ENCODE results near the gene DNAH5. TPM values are rescaled to one million over a fixed set of nuclear protein-coding genes. Genes with fewer than 3 reads are reported as not detected.

DNAH5 gene
- total RNA-seq, 1 experiment from 2014 or later, result 0.63 TPM

DNA sequence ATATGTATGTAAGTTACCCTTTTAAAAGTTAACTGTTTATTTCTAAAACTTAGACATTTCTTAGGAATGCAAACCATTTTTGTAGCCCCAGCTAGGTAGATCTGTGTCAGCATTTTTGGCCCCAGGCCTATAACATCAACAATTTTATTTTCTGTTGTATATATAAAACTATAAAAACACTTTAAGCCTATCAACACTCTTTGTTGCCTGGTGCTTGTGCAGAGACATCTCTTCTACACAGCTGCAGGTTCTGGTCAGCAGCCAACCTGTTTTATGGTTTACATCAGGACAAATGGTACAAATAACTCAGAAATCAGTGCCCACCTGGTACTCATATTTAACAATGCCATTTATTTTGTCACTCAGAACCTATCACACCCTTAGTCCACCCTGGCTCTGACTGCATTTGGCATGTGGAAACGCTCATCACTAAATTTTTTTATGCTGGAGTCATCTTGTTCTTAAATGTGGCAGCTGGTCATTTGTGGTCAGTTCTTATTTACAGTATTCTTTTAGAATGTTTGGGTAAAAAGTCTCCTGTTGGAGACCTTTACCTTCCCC is 173.4 kb downstream of the DNAH5 start:
- Histone ChIP-seq H3K4me1 (replicated peaks) (no peaks in the 10 kb centered on the region), H3K36me3 (no peaks in the 10 kb centered on the region), H3K27ac (no peak overlapping the region)

DNA sequence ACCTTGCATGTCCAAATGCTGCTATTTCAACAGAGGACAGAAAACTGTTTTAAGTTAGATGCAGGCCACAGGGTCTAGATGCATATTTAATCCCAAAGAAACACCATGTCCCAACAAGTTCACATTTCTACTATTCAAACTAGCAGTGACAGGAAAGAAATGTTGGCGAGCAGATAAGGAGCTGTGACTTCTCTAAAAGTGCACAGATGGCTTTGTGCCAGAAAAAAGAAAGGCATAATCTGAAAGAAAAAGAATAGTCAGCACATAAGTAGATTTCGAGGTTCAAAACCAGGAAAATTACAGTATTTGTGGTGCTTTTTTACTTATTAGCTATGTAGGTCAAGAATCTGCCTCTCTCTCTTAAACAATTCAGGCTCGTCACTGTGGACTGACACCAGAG is 178.3 kb downstream of the DNAH5 start:
- Histone ChIP-seq H3K4me1 (replicated peaks) (no peaks in the 10 kb centered on the region), H3K27me3 (replicated peaks) (no peaks in the 10 kb centered on the region), H3K36me3 (no peaks in the 10 kb centered on the region), H3K27ac (no peak overlapping the region), H3K9me3 (replicated peaks) (no peaks in the 10 kb centered on the region), H3K4me3 (no peak overlapping the region)
- no peak for DNase-seq (ENCODE audit: low read depth in 1 of 2, low spot score in 2 of 2)

More for the DNA sequence above, 173.4 kb downstream of the DNAH5 start:
- Histone ChIP-seq H3K9me3 (replicated peaks) (no peaks in the 10 kb centered on the region), H3K4me3 (no peak overlapping the region), H3K27me3 (replicated peaks) (no peaks in the 10 kb centered on the region)
- no peak for DNase-seq (ENCODE audit: low read depth in 1 of 2, low spot score in 2 of 2)

DNA sequence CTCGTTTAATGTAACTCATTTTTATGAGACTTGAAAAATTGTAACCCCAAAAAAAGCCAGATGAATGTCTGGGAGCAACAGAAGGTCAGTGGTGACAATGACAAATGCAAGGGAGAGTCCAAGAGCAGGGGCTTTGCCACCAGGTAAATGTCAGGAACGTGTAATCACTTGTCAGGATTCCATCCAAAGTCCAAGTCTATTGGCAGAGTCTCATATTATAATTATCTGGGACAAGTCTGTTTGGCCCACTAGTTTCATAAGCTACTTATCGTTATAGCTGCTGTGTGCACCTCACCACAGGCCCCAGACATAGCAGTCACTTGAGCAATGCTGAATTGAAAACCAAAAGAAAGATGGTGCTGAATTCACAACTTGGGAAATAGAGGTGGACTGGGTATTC is 180.8 kb downstream of the DNAH5 start:
- no peak overlapping the region for H3K27ac ChIP-seq
- no peak for DNase-seq (ENCODE audit: low read depth in 1 of 2, low spot score in 2 of 2)

DNA sequence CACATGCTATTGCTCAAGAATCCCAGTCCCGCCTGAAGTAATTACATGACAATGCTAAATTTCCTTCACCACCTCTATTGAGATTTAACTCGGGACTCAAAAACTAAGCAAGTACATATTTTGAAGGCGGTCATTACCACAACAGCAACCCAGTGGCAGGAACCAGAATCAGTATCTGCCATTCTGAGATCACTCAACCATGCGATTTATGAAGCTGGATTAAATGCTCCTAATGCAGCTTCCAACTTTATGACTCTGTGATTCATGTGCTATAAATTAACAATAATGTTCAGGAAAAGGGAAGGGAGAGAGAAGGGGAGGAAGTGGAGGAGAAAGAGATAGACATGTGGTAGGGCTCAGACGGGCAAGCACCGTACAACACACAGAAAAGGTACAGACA is 194.7 kb downstream of the DNAH5 start:
- H3K4me1 ChIP-seq (replicated peaks), result no peaks in the 10 kb centered on the region

More for the DNA sequence above, 180.8 kb downstream of the DNAH5 start:
- H3K9me3 ChIP-seq (replicated peaks), result no peaks in the 10 kb centered on the region
- no peak overlapping the region for H3K4me3 ChIP-seq
- H3K27me3 ChIP-seq (replicated peaks), result no peaks in the 10 kb centered on the region
- H3K36me3 ChIP-seq, result no peaks in the 10 kb centered on the region
- H3K4me1 ChIP-seq (replicated peaks), result no peaks in the 10 kb centered on the region

DNA sequence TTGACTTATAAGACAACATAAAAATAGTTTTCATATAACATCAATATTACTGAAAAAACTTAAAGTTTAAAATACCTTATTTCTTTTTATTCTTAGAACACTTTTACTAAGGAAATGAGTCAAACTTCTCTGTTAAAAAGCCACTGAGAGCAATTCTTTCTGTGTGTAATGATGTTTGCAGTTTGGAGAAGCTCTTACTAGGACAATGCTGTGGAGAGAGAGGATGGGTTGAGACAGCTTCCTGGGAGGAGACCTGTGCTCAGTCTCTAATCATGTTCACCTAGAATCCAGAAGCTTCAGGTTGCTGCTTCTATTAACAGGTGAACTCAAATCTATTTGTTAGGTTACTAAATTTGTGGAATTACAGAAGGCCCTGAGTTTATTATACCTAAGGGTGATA is 198.5 kb downstream of the DNAH5 start:
- Histone ChIP-seq H3K27ac (no peak overlapping the region), H3K36me3 (no peaks in the 10 kb centered on the region)
- DNase-seq (ENCODE audit: low read depth in 1 of 2, low spot score in 2 of 2), result no peak

More for the DNA sequence above, 194.7 kb downstream of the DNAH5 start:
- Histone ChIP-seq H3K27ac (no peak overlapping the region), H3K27me3 (replicated peaks) (no peaks in the 10 kb centered on the region), H3K9me3 (replicated peaks) (no peaks in the 10 kb centered on the region), H3K36me3 (no peaks in the 10 kb centered on the region), H3K4me3 (no peak overlapping the region)
- no peak for DNase-seq (ENCODE audit: low read depth in 1 of 2, low spot score in 2 of 2)

GRCh38 chr5:13745508-13745907 is 199.0 kb downstream of the DNAH5 start:
- Histone ChIP-seq H3K4me3 (no peak overlapping the region), H3K27me3 (replicated peaks) (no peaks in the 10 kb centered on the region), H3K4me1 (replicated peaks) (no peaks in the 10 kb centered on the region), H3K27ac (no peak overlapping the region), H3K36me3 (no peaks in the 10 kb centered on the region), H3K9me3 (replicated peaks) (no peaks in the 10 kb centered on the region)
- DNase-seq (ENCODE audit: low read depth in 1 of 2, low spot score in 2 of 2), result no peak

More for the DNA sequence above, 198.5 kb downstream of the DNAH5 start:
- Histone ChIP-seq H3K4me3 (no peak overlapping the region), H3K9me3 (replicated peaks) (no peaks in the 10 kb centered on the region), H3K4me1 (replicated peaks) (no peaks in the 10 kb centered on the region), H3K27me3 (replicated peaks) (no peaks in the 10 kb centered on the region)

DNA sequence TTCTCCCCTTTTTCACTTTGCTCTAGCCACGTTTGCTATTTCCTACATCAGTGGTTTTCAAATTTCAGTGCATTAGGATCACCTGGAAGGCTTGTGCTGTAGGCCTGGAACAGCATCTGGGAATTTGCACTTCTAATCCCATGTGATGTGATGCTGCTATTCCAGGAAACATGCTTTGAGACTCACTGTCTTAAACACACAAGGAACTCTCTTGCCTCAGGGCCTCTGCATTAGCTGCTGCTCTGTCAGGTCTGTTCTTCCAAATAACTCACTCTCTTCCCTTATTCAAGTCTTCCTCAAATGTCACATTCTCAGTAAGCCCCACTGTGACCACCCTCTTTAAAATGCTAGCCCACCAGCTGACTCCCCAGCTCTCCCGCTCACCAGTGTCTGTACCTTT is 204.0 kb downstream of the DNAH5 start:
- H3K4me3 ChIP-seq, result no peak overlapping the region
- H3K27ac ChIP-seq, result no peak overlapping the region
- no peaks in the 10 kb centered on the region for H3K36me3 ChIP-seq
- H3K4me1 ChIP-seq (replicated peaks), result no peaks in the 10 kb centered on the region
- no peaks in the 10 kb centered on the region for H3K27me3 ChIP-seq (replicated peaks)
- no peaks in the 10 kb centered on the region for H3K9me3 ChIP-seq (replicated peaks)
- no peak for DNase-seq (ENCODE audit: low read depth in 1 of 2, low spot score in 2 of 2)

DNA sequence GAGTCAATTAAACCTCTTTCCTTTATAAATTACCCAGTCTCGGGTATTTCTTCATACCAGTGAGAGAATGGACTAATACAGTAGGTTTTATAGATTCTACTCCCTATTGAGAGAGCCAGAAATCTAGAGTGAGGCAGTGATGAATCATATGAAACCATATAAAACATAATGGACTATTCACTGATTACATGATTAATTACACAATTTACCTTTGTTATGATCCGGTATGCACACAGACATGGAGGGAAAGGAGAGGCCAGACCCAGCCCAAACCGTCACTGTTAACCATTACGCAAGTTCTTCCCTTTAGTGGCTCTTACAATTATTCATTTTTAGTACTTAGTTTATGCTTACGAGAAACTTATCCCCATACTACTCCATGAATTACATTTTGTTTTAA is 205.0 kb downstream of the DNAH5 start:
- DNase-seq (ENCODE audit: low read depth in 1 of 2, low spot score in 2 of 2), result no peak
- H3K9me3 ChIP-seq (replicated peaks), result no peaks in the 10 kb centered on the region
- H3K4me3 ChIP-seq, result no peak overlapping the region
- no peak overlapping the region for H3K27ac ChIP-seq
- H3K27me3 ChIP-seq (replicated peaks), result no peaks in the 10 kb centered on the region
- H3K36me3 ChIP-seq, result no peaks in the 10 kb centered on the region
- H3K4me1 ChIP-seq (replicated peaks), result no peaks in the 10 kb centered on the region

GRCh38 chr5:13735691-13736090 is 208.8 kb downstream of the DNAH5 start:
- no peak for DNase-seq (ENCODE audit: low read depth in 1 of 2, low spot score in 2 of 2)
- Histone ChIP-seq H3K27ac (no peak overlapping the region), H3K9me3 (replicated peaks) (no peaks in the 10 kb centered on the region), H3K4me3 (no peak overlapping the region), H3K36me3 (no peaks in the 10 kb centered on the region), H3K27me3 (replicated peaks) (no peaks in the 10 kb centered on the region), H3K4me1 (replicated peaks) (no peaks in the 10 kb centered on the region)

DNA sequence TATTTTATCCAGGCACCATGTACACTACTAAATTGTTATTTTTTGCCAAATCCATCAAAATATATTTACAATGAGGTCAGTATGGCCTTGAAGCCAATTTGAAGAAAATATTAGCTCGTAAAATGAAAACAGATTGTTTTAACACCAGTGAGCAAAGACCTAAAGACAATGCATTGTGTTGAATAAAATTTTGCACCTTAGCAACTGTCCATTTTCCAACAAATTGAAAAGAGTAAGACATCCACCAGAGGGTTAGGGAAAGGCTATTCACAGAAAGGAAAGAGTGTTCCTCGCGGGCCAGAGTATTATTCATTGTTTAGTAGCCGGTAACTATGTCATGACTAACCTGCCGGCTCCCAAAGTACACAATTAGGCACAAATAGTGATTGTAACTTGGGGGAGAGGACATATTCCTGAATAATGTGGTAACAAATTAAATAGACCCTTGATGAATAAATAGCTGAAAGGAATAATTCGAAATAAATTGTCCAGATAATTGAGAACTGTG is 213.3 kb downstream of the DNAH5 start:
- Histone ChIP-seq H3K9me3 (replicated peaks) (no peaks in the 10 kb centered on the region), H3K36me3 (no peaks in the 10 kb centered on the region), H3K27ac (no peak overlapping the region), H3K4me1 (replicated peaks) (no peaks in the 10 kb centered on the region), H3K4me3 (no peak overlapping the region), H3K27me3 (replicated peaks) (no peaks in the 10 kb centered on the region)
- DNase-seq (ENCODE audit: low read depth in 1 of 2, low spot score in 2 of 2), result no peak

DNA sequence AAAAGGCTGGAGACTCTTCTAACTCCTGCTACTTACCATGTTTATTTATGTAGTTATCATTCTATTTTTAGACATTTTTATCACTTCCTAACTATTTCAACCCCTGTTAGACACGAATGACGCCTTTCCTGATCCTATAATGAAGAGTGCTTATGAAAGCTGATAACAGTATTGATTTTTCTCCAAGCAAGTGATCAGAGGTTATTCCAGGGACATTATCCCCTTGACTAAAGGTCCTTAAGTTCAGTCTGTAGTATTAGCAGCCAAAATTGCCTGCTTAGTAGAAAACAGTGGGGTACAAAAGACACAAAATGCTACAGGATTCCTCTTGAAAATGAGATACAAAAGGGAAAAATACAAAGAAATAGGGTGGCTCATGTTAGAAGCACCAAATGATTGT is 235.6 kb downstream of the DNAH5 start:
- no peak for DNase-seq (ENCODE audit: low read depth in 1 of 2, low spot score in 2 of 2)
- H3K36me3 ChIP-seq, result no peaks in the 10 kb centered on the region
- H3K9me3 ChIP-seq (replicated peaks), result no peaks in the 10 kb centered on the region
- H3K4me3 ChIP-seq, result no peak overlapping the region
- no peaks in the 10 kb centered on the region for H3K4me1 ChIP-seq (replicated peaks)
- no peaks in the 10 kb centered on the region for H3K27me3 ChIP-seq (replicated peaks)
- no peak overlapping the region for H3K27ac ChIP-seq

DNA sequence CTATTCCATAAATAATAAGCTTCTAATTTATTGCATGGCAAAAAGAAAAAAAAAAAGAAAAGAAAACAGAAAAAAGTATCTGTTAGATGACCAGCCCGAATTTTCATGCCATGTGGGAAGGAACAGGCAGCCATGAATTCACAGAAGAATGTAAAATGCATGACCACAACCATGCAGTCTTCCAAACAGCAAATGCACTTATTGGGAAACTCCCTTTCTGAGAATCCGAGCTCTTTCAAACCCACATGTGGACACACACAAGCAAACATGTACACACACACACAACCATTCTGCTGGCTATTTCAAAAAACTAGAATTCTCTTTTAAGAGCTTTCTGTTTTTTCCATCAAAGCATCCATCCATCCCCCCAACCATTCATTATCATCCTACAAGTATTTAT is 236.1 kb downstream of the DNAH5 start:
- Histone ChIP-seq H3K27ac (no peak overlapping the region), H3K27me3 (replicated peaks) (no peaks in the 10 kb centered on the region), H3K4me1 (replicated peaks) (no peaks in the 10 kb centered on the region), H3K4me3 (no peak overlapping the region), H3K36me3 (no peaks in the 10 kb centered on the region), H3K9me3 (replicated peaks) (no peaks in the 10 kb centered on the region)
- DNase-seq (ENCODE audit: low read depth in 1 of 2, low spot score in 2 of 2), result no peak

DNA sequence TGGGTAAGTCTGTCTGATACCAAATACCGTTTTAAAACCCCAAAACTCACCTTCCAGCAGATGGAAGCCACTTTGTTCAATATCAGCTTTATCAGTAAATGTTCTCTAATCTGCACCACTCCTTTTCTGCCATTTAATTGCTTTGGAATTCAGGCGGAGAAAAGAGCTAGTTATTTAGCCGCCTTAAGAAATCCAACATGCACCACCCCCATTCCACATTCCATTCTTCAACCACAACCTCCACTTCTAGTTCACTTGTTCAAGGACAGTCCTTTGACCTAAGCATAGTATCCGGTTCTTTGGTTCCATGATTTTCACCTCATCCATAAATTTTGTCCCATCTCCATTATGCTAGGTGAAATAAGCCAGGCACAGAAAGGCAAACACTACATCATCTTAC is 240.1 kb downstream of the DNAH5 start:
- H3K36me3 ChIP-seq, result no peaks in the 10 kb centered on the region
- DNase-seq (ENCODE audit: low read depth in 1 of 2, low spot score in 2 of 2), result no peak

GRCh38 chr5:13700626-13701025 is 243.9 kb downstream of the DNAH5 start:
- H3K27ac ChIP-seq, result no peak overlapping the region
- H3K27me3 ChIP-seq (replicated peaks), result no peaks in the 10 kb centered on the region
- H3K36me3 ChIP-seq, result no peaks in the 10 kb centered on the region
- H3K4me3 ChIP-seq, result no peak overlapping the region
- no peaks in the 10 kb centered on the region for H3K9me3 ChIP-seq (replicated peaks)
- DNase-seq (ENCODE audit: low read depth in 1 of 2, low spot score in 2 of 2), result no peak
- no peaks in the 10 kb centered on the region for H3K4me1 ChIP-seq (replicated peaks)

More for the DNA sequence above, 240.1 kb downstream of the DNAH5 start:
- H3K4me3 ChIP-seq, result no peak overlapping the region
- H3K4me1 ChIP-seq (replicated peaks), result no peaks in the 10 kb centered on the region
- H3K27me3 ChIP-seq (replicated peaks), result no peaks in the 10 kb centered on the region
- H3K27ac ChIP-seq, result no peak overlapping the region
- no peaks in the 10 kb centered on the region for H3K9me3 ChIP-seq (replicated peaks)

- DNase-seq (ENCODE audit: low read depth in 1 of 2, low spot score in 2 of 2), result no peak
- Histone ChIP-seq H3K4me3 (no peak overlapping the region), H3K36me3 (no peaks in the 10 kb centered on the region), H3K4me1 (replicated peaks) (no peaks in the 10 kb centered on the region), H3K27ac (no peak overlapping the region), H3K27me3 (replicated peaks) (no peaks in the 10 kb centered on the region), H3K9me3 (replicated peaks) (no peaks in the 10 kb centered on the region)
Observed at GRCh38 chr5:13698885-13699284, 245.6 kb downstream of the DNAH5 start.
